A172 (cell line): ENCODE results near the gene AKAP14. TPM values are rescaled to one million over a fixed set of nuclear protein-coding genes. Genes with fewer than 3 reads are reported as not detected.
A peak's percentile ranks its signal among the peaks of the same experiment; 100 is the strongest.
"Not testable (repeated sequence)": the region's sequence is repeated elsewhere in the genome, so short reads cannot be mapped to it uniquely, and the experiment has no call there.

Experiments
- DNase-seq: peaks from one replicate; pipeline ENCODE4 v3.0.0-alpha.2; 2015; ENCODE audit warnings: low spot score
- total RNA-seq: library from RNA; depleted of rRNA; stranded (reverse); fragments of >200 nt; shearing (Covaris generic); gene quantifications from 2 replicates; pipeline ENCODE4 v1.2.3, GENCODE V29; 2014; rRNA removed

The AKAP14 gene
- total RNA-seq, 1 experiment from 2014 or later: not detected

DNA sequence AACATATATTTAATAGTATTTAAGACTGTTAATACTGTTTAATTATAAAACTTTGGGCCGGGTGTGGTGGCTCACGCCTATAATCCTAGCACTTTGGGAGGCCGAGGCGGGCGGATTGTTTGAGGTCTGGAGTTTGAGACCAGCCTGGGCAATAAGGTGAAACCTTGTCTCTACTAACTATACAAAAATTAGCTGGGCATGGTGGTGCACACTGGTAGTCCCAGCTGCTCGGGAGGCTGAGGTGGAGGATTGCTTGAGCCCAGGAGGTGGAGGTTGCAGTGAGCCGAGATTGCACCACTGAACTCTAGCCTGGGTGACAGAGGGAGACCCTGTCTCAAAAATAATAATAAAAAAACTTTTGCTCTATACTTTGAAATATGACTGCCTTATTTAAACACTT, 26.7 kb downstream of the AKAP14 start:
- not testable (repeated sequence) for DNase-seq

- DNase-seq: no peak
Observed at GRCh38 chrX:119935215-119935874, 39.7 kb downstream of the AKAP14 start.

GRCh38 chrX:119941336-119941735, 45.6 kb downstream of the AKAP14 start:
- DNase-seq: no peak

- no peak for DNase-seq
Observed at GRCh38 chrX:119942173-119942819, 46.6 kb downstream of the AKAP14 start.

DNA sequence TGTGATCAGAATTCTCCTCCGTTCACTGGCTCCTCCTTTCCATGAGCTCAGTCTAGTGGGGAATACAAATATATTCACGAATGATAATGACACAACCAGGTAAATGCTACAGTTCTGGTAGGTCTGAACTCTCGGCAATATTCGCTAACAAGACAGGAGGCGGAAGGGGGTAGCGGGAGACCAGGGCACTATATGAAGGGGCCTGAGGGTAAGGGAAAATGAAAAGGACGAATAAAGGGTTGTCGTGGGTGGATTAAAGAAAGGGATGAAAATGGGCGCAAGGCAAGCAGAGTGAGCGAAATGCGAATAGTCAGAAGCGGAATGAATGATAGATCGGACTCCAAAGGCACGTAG, 47.1 kb downstream of the AKAP14 start:
- no peak for DNase-seq

DNA sequence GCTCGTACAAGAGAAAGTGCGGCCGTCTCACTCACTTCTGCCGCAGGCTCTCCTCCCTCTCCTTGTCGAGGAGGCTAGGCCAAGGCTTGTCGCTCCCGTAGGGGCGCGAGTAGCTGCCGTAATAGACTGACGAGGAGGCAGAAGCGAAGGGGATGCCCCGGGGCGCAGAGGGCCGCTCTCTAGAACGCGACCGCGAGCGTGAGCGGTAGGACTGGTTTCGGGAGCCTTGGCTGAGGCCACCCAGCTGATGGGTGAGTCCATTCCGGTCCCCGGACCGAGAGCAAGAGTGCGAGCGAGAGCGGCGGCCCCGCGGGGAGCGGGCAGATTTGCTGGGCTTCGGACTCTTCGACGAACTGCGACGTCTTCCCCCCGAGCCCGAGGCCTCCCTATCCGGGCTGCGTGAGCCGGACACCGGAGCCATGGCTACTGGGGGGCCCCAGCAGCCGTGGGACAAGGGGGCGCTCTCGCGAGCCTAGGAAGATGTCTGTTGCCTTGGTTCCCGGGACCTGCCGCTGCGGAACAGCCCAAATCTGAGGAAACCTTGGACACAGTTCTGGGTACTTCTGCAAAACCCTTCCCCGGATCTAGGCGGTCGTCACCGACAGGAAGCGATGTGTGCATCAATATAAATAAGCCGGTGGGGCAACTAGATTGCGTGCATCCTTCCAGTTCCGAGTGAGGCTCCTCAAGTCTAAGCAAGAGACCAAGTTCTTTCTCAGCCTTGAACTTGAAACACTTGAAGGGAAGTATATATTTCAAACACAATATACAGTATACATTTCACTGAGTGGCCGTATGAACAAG, 47.7 kb downstream of the AKAP14 start, which contains the start of gene NKAP:
Gene NKAP (minus strand): TSS at position 567 of the 804 bp plus-strand sequence. CDS start 146 bp downstream, at position 421.
- peak; percentile 59 for DNase-seq

DNA sequence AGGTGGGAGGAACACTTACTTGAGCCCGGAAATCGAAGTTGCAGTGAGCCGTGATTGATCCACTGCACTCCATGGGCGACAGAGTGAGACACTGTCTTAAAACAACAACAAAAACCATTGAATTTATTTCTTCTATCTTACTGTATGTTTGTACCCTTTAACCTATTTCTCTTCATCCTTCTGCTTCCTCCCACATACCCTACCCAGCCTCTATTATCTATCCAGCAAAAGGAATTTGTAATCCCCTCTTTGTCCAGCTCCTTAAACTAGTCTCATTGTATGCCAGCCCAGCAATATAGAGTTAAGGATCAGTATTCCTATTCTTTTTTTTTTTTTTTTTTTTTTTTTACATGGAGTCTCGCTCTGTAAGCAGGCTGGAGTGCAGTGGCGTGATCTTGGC, 49.8 kb downstream of the AKAP14 start:
- no peak for DNase-seq

DNA sequence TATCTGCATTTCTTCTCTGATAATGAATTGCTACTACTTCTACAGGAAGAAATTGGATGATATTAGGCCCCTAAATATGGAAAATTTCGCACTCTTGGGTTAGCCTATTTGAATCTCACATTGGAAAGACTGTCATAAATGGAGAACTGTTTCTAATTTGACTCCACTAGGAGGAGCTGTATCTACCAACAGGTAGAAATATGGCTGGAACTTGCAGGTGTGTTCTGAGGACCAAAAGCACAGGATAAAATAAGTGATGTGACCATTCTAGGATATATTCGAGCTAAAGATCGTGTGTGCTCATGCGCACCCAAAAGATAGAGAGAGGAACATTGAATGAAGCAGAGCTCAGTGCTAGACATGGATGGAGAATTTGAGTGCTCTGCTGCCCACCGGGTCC, 52.7 kb downstream of the AKAP14 start:
- DNase-seq: no peak

DNA sequence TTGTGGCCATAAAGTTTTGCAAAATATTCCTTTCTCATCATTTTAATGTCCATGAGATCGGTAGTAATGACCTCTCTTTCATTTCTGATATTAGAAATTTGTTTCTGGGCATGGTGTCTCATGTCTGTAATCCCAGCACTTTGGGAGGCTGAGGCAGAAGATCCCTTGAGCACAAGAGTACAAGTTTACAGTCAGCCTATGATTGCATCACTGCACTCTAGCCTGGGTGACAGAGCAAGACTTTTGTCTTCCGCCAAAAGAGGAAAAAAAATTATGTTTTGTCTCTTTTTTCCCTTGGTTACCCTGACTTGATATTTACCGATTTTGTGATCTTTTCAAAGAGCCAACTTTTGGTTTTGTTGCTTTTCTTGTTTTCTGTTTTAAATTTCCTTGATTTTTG, 58.7 kb downstream of the AKAP14 start:
- DNase-seq: no peak

DNA sequence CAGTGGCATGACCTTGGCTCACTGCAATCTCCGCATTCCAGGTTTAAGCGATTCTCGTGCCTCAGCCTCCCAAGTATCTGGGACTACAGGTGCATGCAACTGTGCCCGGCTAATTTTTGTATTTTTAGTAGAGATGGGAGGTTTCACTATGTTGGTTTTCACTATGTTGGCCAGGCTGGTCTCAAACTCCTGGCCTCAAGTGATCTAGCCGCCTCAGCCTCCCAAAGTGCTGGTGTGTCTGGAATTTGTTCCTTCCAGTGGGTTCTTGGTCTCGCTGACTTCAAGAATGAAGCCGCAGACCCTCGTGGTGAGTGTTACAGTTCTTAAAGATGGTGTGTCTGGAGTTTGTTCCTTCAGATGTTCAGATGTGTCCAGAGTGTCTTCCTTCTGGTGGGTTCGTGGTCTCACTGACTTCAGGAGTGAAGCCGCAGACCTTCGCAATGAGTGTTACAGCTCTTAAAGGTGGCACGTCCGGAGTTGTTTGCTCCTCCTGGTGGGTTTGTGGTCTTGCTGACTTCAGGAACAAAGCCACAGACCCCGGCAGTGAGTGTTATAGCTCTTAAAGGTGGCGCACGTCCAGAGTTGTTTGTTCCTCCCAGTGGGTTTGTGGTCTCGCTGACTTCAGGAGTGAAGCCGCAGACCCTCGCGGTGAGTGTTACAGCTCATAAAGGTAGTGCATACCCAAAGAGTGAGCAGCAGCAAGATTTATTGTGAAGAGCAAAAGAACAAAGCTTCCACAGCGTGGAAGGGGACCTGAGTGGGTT, 60.3 kb downstream of the AKAP14 start:
- DNase-seq: not testable (repeated sequence)

DNA sequence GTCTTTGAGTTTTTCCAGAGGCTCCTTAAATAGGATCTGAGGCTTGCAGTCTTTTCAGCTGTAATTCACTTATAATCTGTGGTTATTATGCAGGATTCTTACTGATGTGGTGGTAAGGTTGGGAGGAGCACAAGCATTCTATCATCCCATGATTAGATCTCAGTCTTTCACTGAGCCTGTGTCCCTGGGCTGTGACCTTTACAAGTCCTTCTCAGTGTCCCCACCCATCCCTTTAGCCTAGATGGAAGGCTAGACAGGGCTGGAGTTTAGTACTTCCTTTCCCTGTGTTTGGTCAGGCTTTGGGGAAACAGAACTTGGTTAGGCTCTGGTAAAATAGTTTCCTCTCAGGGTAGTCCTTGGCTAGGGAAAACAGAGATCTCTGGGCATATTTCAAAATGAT, 64.9 kb downstream of the AKAP14 start:
- no peak for DNase-seq

DNA sequence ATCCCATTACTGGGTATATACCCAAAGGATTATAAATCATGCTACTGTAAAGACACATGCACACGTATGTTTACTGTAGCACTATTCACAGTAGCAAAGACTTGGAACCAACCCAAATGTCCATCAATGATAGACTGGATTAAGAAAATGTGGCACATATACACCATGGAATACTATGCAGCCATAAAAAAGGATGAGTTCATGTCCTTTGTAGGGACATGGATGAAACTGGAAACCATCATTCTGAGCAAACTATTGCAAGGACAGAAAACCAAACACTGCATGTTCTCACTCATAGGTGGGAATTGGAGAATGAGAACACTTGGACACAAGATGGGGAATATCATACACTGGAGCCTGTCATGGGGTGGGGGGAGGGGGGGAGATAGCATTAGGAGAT, 71.1 kb downstream of the AKAP14 start:
- DNase-seq: not testable (repeated sequence)

Other genes starting within 250 kb of the AKAP14 start
- 13.9 and 15.3 TPM in 2 replicates for gene SEPTIN6, start 202.7 kb upstream of the AKAP14 start, total RNA-seq
- gene SOWAHD, start 137.3 kb upstream of the AKAP14 start, total RNA-seq: 0.72 TPM in 1 of 2 replicates, not detected in the other
- gene RPL39, start 104.3 kb upstream of the AKAP14 start, total RNA-seq: 1,038 and 3,069 TPM in 2 replicates
- 1.8 and 2.3 TPM in 2 replicates for gene UPF3B, start 42.9 kb upstream of the AKAP14 start, total RNA-seq
- 6.6 and 7.8 TPM in 2 replicates for gene RNF113A, start 24.2 kb upstream of the AKAP14 start, total RNA-seq
- 55.7 and 60.9 TPM in 2 replicates for gene NDUFA1, start 24.1 kb upstream of the AKAP14 start, total RNA-seq
- gene NKAP, start 47.9 kb downstream of the AKAP14 start, total RNA-seq: 2.5 and 2.8 TPM in 2 replicates
- not detected in 2 replicates for gene RHOXF2B, start 181.8 kb downstream of the AKAP14 start, total RNA-seq
- gene RHOXF1, start 220.0 kb downstream of the AKAP14 start, total RNA-seq: not detected in 2 replicates